Astrocyte of the cerebellum (primary cell): Measurements from ENCODE around the gene TCF3.

Source experiments
- DNase-seq: peaks from one replicate; pipeline ENCODE4 v3.0.0-alpha.2; 2011; ENCODE audit warnings: low read depth
- H3K4me3 ChIP-seq: 2 replicates; pipeline ENCODE4 v1.5.1; 2011; ENCODE audit warnings: mild to moderate bottlenecking, low read depth, low read length, moderate library complexity
- CTCF ChIP-seq: IDR thresholded peaks from 2 replicates; pipeline ENCODE4 v1.5.1; 2012; ENCODE audit warnings: low read length, low read depth, moderate library complexity, mild to moderate bottlenecking; ENCODE audit errors: missing control alignments
- in situ Hi-C: cut with HindIII; loops from 2 replicates; pipeline ENCODE4 v1.10.0; 2017; ENCODE audit warnings: low sequenced_read_pairs

TCF3 gene

GRCh38 chr19:1622007-1622406 lies 30.4 kb downstream of the TCF3 start:
- in situ Hi-C loops: no loop called here
- H3K4me3 ChIP-seq: no peak overlapping the region
- TF ChIP-seq CTCF: no peak
- DNase-seq: no peak

- DNase-seq: no peak
- in situ Hi-C loops: no loop called here
These were observed 30.8 kb downstream of the TCF3 start for GRCh38 chr19:1621574-1621973.

GRCh38 chr19:1621021-1621420 lies 31.4 kb downstream of the TCF3 start:
- in situ Hi-C loops: no loop called here
- no peak for TF ChIP-seq CTCF
- H3K4me3 ChIP-seq: no peak overlapping the region
- no peak for DNase-seq

More at GRCh38 chr19:1621574-1621973, 30.8 kb downstream of the TCF3 start:
- no peak overlapping the region for H3K4me3 ChIP-seq
- TF ChIP-seq CTCF: no peak

GRCh38 chr19:1620502-1620901 lies 31.9 kb downstream of the TCF3 start:
- H3K4me3 ChIP-seq: no peak overlapping the region
- no peak for TF ChIP-seq CTCF
- no peak for DNase-seq
- in situ Hi-C loops: no loop called here

- no peak overlapping the region for H3K4me3 ChIP-seq
- in situ Hi-C loops: no loop called here
- no peak for TF ChIP-seq CTCF
- no peak for DNase-seq
These were observed 32.7 kb downstream of the TCF3 start for GRCh38 chr19:1619703-1620102.

GRCh38 chr19:1619094-1619439 lies 33.3 kb downstream of the TCF3 start:
- H3K4me3 ChIP-seq: no peak overlapping the region
- in situ Hi-C loops: no loop called here
- TF ChIP-seq CTCF: no peak
- DNase-seq: no peak
